Upper lobe of left lung (tissue), 4 donors: ENCODE measurements around the gene TBCA.

Experiments
- POLR2AphosphoS5 ChIP-seq, 2 donors: sonication (generic); formaldehyde crosslinking; IDR thresholded peaks; one replicate each; pipeline ENCODE4 v1.5.1; 2017; ENCODE audit warnings: antibody characterized with exemption in 2 of 2
- TF ChIP-seq, protein P1 (sequence below), 6 experiments: fragments of 450-650 bp in 4 of 6; fragments of 200-600 bp in 2 of 6; sonication (generic) in 2 of 6; IDR thresholded peaks; one replicate each; pipeline ENCODE4 v1.5.1; 2016 to 2019; ENCODE audit warnings: antibody characterized with exemption in 6 of 6

DNA sequence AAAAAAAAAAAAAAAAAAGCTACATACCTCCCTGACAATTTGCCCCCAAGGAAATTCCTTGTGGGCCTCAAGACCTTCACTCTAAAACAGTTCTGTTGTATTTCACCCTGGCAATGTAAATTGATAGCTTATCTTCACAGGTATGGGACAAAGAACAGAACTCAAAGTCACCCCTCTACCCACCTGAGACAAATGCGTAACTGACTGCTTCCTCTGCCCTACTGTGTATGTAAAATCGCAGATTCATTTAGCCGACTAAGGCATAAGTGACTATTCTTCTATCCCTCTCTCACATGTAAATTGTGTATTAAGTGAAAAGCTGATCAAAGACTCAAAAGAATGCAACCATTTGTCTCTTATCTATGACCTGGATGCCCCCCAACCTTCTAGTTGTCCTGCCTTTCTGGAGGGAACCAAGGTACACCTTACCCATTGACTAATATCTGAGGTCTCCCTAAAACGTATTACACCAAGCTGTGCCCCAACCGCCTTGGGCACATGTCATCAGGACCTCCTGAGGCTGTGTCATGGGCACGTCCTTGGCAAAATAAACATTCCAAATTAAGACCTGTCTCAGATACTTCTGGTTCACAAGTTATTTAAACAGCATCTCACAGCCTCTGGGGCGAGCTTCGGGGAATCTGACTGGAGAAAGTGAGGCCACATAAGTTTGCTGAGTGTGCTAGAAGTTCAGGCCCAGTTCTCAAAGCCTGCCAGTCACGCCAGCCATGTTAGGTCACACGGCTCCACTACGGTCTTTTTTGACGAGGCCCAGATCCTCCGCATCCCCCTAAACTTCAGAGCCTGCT, 954 bp downstream of the TBCA start:
- TF ChIP-seq POLR2AphosphoS5 (IDR thresholded peaks at IDR 0.05) = no peak
- TF ChIP-seq, protein P1, sequence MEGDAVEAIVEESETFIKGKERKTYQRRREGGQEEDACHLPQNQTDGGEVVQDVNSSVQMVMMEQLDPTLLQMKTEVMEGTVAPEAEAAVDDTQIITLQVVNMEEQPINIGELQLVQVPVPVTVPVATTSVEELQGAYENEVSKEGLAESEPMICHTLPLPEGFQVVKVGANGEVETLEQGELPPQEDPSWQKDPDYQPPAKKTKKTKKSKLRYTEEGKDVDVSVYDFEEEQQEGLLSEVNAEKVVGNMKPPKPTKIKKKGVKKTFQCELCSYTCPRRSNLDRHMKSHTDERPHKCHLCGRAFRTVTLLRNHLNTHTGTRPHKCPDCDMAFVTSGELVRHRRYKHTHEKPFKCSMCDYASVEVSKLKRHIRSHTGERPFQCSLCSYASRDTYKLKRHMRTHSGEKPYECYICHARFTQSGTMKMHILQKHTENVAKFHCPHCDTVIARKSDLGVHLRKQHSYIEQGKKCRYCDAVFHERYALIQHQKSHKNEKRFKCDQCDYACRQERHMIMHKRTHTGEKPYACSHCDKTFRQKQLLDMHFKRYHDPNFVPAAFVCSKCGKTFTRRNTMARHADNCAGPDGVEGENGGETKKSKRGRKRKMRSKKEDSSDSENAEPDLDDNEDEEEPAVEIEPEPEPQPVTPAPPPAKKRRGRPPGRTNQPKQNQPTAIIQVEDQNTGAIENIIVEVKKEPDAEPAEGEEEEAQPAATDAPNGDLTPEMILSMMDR (IDR thresholded peaks at IDR 0.05) = no peak
